ENCODE data around the gene WDR38. TPM values are rescaled to one million over a fixed set of nuclear protein-coding genes. Genes with fewer than 3 reads are reported as not detected.

WDR38 gene
- total and polyA plus RNA-seq, 12 donors = 0.04 to 0.22 TPM; not detected in 10

GRCh38 chr9:124854161-124854560 lies 901 bp downstream of the WDR38 start:
- ATAC-seq = no peak
- Histone ChIP-seq H3K27ac (no peak overlapping the region), H3K4me3 (no peak overlapping the region), H3K9me3 (no peaks in the 10 kb centered on the region), H3K27me3 (no peaks in the 10 kb centered on the region), H3K36me3 (peaks cover 0 to 32% (median 22%) of the 10 kb centered on the region in 9 donors), H3K4me1 (peaks cover 13 to 49% (median 25%) of the 10 kb centered on the region in 9 donors)
- TF ChIP-seq, protein P1, sequence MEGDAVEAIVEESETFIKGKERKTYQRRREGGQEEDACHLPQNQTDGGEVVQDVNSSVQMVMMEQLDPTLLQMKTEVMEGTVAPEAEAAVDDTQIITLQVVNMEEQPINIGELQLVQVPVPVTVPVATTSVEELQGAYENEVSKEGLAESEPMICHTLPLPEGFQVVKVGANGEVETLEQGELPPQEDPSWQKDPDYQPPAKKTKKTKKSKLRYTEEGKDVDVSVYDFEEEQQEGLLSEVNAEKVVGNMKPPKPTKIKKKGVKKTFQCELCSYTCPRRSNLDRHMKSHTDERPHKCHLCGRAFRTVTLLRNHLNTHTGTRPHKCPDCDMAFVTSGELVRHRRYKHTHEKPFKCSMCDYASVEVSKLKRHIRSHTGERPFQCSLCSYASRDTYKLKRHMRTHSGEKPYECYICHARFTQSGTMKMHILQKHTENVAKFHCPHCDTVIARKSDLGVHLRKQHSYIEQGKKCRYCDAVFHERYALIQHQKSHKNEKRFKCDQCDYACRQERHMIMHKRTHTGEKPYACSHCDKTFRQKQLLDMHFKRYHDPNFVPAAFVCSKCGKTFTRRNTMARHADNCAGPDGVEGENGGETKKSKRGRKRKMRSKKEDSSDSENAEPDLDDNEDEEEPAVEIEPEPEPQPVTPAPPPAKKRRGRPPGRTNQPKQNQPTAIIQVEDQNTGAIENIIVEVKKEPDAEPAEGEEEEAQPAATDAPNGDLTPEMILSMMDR (IDR thresholded peaks at IDR 0.05) = no peak
- intact Hi-C loops (cut with DNase I) = loop anchor here in 3 of 10 donors (2.0 to 10.0 kb wide), 3 partner anchors 81 to 521 kb away; partner anchors contain the start of gene SCAI (in 1 of the 3)
- WGBS, 2 donors = 86 to 88% methylated on average over 8 of the region's 8 CpGs
- DNase-seq = no peak

DNA sequence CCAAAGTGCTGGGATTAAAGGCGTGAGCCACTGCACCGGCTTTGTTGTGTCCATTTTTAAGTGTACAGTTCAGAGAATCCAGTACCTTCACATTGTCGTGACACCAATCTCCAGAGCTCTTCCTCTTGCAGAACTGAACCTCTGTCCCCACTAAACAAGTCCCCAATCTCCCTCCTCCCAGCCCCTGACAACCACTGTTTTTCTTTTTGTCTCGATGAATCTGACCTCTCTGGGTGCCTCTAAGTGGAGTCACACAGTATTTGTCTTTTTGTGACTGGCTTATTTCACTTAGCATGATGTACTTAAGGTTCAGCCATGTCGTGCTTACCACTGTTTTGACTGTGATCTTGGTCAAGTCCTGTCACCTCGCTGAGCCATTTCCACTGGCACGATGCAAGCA lies 1.6 kb downstream of the WDR38 start:
- no peak overlapping the region for H3K27ac ChIP-seq
- intact Hi-C loops (cut with DNase I) = loop anchor here in 3 of 10 donors (2.0 to 10.0 kb wide), 3 partner anchors 82 to 520 kb away; partner anchors contain the start of gene SCAI (in 1 of the 3)
- DNase-seq (no peak), ATAC-seq (no peak)
- 66 to 72% methylated on average over 7 of the region's 7 CpGs for WGBS, 2 donors
- H3K36me3 ChIP-seq = peaks cover 0 to 39% (median 28%) of the 10 kb centered on the region in 9 donors
- H3K27me3 ChIP-seq = no peaks in the 10 kb centered on the region
- H3K4me1 ChIP-seq = peaks cover 13 to 50% (median 32%) of the 10 kb centered on the region in 9 donors
- no peak overlapping the region for H3K4me3 ChIP-seq
- TF ChIP-seq, protein P1 (IDR thresholded peaks at IDR 0.05) = no peak
- H3K9me3 ChIP-seq = no peaks in the 10 kb centered on the region

GRCh38 chr9:124855566-124855943 lies 2.3 kb downstream of the WDR38 start:
- peaks cover 0 to 46% (median 35%) of the 10 kb centered on the region in 9 donors for H3K36me3 ChIP-seq
- no peak overlapping the region for H3K4me3 ChIP-seq
- TF ChIP-seq, protein P1 (IDR thresholded peaks at IDR 0.05) = no peak
- intact Hi-C loops (cut with DNase I) = loop anchor here in 3 of 10 donors (2.0 to 10.0 kb wide), 3 partner anchors 83 to 519 kb away; partner anchors contain the start of gene SCAI (in 1 of the 3)
- 85 to 88% methylated on average over 18 of the region's 18 CpGs for WGBS, 2 donors
- DNase-seq = no peak
- H3K9me3 ChIP-seq = no peaks in the 10 kb centered on the region
- ATAC-seq = no peak
- H3K27me3 ChIP-seq = no peaks in the 10 kb centered on the region
- H3K4me1 ChIP-seq = peaks cover 14 to 52% (median 37%) of the 10 kb centered on the region in 9 donors
- no peak overlapping the region for H3K27ac ChIP-seq

GRCh38 chr9:124855944-124856765 lies 2.9 kb downstream of the WDR38 start:
- TF ChIP-seq, protein P1 (IDR thresholded peaks at IDR 0.05) = peak in 4 of 9 donors; percentile 22 to 34 (median 30)
- WGBS, 2 donors = 62 to 66% methylated on average over 15 to 16 of the region's 16 CpGs
- peaks cover 20 to 52% (median 39%) of the 10 kb centered on the region in 9 donors for H3K4me1 ChIP-seq

More at GRCh38 chr9:124855944-124856765, 2.9 kb downstream of the WDR38 start:
- DNase-seq (no peak), ATAC-seq (no peak)
- Histone ChIP-seq H3K9me3 (no peaks in the 10 kb centered on the region), H3K27ac (no peak overlapping the region), H3K4me3 (no peak overlapping the region), H3K36me3 (peaks cover 0 to 51% (median 36%) of the 10 kb centered on the region in 9 donors), H3K27me3 (no peaks in the 10 kb centered on the region)
- intact Hi-C loops (cut with DNase I) = loop anchor here in 3 of 10 donors (2.0 to 10.0 kb wide), 3 partner anchors 83 to 519 kb away; partner anchors contain the start of gene SCAI (in 1 of the 3)
